Natural killer cell (primary cell): ENCODE results near the gene AP3M1. TPM values are rescaled to one million over a fixed set of nuclear protein-coding genes. Genes with fewer than 3 reads are reported as not detected.
"Not testable (repeated sequence)": the region's sequence is repeated elsewhere in the genome, so short reads cannot be mapped to it uniquely, and the experiment has no call there.

Experiments
- ATAC-seq, 3 donors: fragments of 150-1000 bp in 2 of 3; fragments of 200-7000 bp in 1 of 3; cut with Tn5 transposase; 1 replicate in 1 of 3; 2 replicates in 2 of 3; pipeline ENCODE4 v1.10.0; 2021; ENCODE audit warnings: mild to moderate bottlenecking in 2 of 3, moderate library complexity in 2 of 3
- DNase-seq, 2 donors: peaks; one replicate each; pipeline versions ENCODE4 v3.0.0 to v3.0.0-alpha.2; 2013 to 2021; ENCODE audit warnings: mixed read lengths in 1 of 2
- H3K27ac ChIP-seq: one replicate; pipeline ENCODE4 v1.5.1; 2013; ENCODE audit warnings: mild to moderate bottlenecking, low read length
- H3K27me3 ChIP-seq: one replicate; pipeline ENCODE4 v1.6.1; 2013; ENCODE audit warnings: low read length; ENCODE audit not compliant: control insufficient read depth, insufficient read depth
- H3K36me3 ChIP-seq: one replicate; pipeline ENCODE4 v1.6.1; 2013; ENCODE audit warnings: low read length; ENCODE audit not compliant: control insufficient read depth, insufficient read depth
- H3K4me1 ChIP-seq: one replicate; pipeline ENCODE4 v1.6.1; 2013; ENCODE audit warnings: low read length; ENCODE audit not compliant: control insufficient read depth, insufficient read depth
- H3K4me3 ChIP-seq: one replicate; pipeline ENCODE4 v1.5.1; 2013; ENCODE audit warnings: low read length
- H3K9me3 ChIP-seq: one replicate; pipeline ENCODE4 v1.6.1; 2013; ENCODE audit warnings: low read length; ENCODE audit not compliant: control insufficient read depth, insufficient read depth
- H3K27ac Mint-ChIP-seq, 2 donors: one replicate each; pipeline ENCODE4 v1.8.0; 2022; ENCODE audit warnings: mild to moderate bottlenecking in 2 of 2, mixed read lengths in 2 of 2, moderate library complexity in 1 of 2
- H3K27me3 Mint-ChIP-seq, 2 donors: one replicate each; pipeline ENCODE4 v1.8.0; 2022; ENCODE audit warnings: low read depth in 2 of 2, mixed read lengths in 2 of 2
- H3K36me3 Mint-ChIP-seq: one replicate; pipeline ENCODE4 v1.8.0; 2022; ENCODE audit warnings: mixed read lengths
- H3K4me1 Mint-ChIP-seq, 2 donors: one replicate each; pipeline ENCODE4 v1.8.0; 2022; ENCODE audit warnings: mixed read lengths in 2 of 2
- H3K4me3 Mint-ChIP-seq: one replicate; pipeline ENCODE4 v1.8.0; 2022; ENCODE audit warnings: mild to moderate bottlenecking, moderate library complexity, mixed read lengths
- H3K9me3 Mint-ChIP-seq, 2 donors: one replicate each; pipeline ENCODE4 v1.8.0; 2022; ENCODE audit warnings: mixed read lengths in 2 of 2
- CTCF ChIP-seq: fragments of 200-600 bp; IDR thresholded peaks from one replicate; pipeline ENCODE4 v1.8.0; 2022; ENCODE audit warnings: antibody characterized with exemption
- WGBS: methylation state at CpG from one replicate; pipeline ENCODE4 v1.1.7; 2013; ENCODE audit warnings: missing lambda C conversion rate; ENCODE audit not compliant: insufficient coverage; 5-methylcytosine and 5-hydroxymethylcytosine counted together
- intact Hi-C: fragments of 100-400 bp; cut with micrococcal nuclease; formaldehyde crosslinking; loops from one replicate; pipeline ENCODE4 v1.14.2; 2022
- total RNA-seq, 4 donors: library from RNA; stranded (reverse); fragments of 120-200 nt in 1 of 4; gene quantifications; one replicate each; pipeline versions ENCODE4 v1.2.3 to v1.2.4, GENCODE V29; 2013 to 2022

The AP3M1 gene
- total RNA-seq, 3 donors from 2014 or later (not counting 1 experiment from before 2014, with no cell fraction given): 40.6 to 48.8 (median 41.5) TPM

- no peak for TF ChIP-seq CTCF
- ATAC-seq (no peak), DNase-seq (no peak)
- no peak overlapping the region for H3K4me3 ChIP-seq
- intact Hi-C loops: no loop called here
- WGBS: 80% methylated on average over 1 of the region's 2 CpGs
- no peaks in the 10 kb centered on the region for H3K27me3 Mint-ChIP-seq
- no peaks in the 10 kb centered on the region for H3K27me3 ChIP-seq
- peaks cover 6% of the 10 kb centered on the region for H3K36me3 ChIP-seq
- no peak overlapping the region for H3K4me3 Mint-ChIP-seq
- no peaks in the 10 kb centered on the region for H3K9me3 ChIP-seq
- no peak overlapping the region for H3K27ac ChIP-seq
- peaks cover 23 to 27% of the 10 kb centered on the region in 2 donors for H3K4me1 Mint-ChIP-seq
- H3K4me1 ChIP-seq: peaks cover 11% of the 10 kb centered on the region
- no peaks in the 10 kb centered on the region for H3K9me3 Mint-ChIP-seq
- no peak overlapping the region for H3K27ac Mint-ChIP-seq
- H3K36me3 Mint-ChIP-seq: no peaks in the 10 kb centered on the region
These were observed 5.5 kb downstream of the AP3M1 start for GRCh38 chr10:74145133-74145532.

- DNase-seq (no peak), ATAC-seq (no peak)
- no CpG with 5 or more reads among the region's 2 CpGs for whole genome bisulfite sequencing
- no peaks in the 10 kb centered on the region for H3K9me3 ChIP-seq
- Mint-ChIP-seq H3K27ac (no peak overlapping the region), H3K4me1 (peaks cover 8 to 11% of the 10 kb centered on the region in 2 donors), H3K36me3 (peaks cover 20% of the 10 kb centered on the region), H3K9me3 (no peaks in the 10 kb centered on the region), H3K27me3 (no peaks in the 10 kb centered on the region), H3K4me3 (no peak overlapping the region)
- H3K4me1 ChIP-seq: no peaks in the 10 kb centered on the region
- TF ChIP-seq CTCF: no peak
- H3K36me3 ChIP-seq: peaks cover 29% of the 10 kb centered on the region
- no peak overlapping the region for H3K4me3 ChIP-seq
- no peaks in the 10 kb centered on the region for H3K27me3 ChIP-seq
- H3K27ac ChIP-seq: no peak overlapping the region
- intact Hi-C loops: no loop called here
These were observed 10.1 kb downstream of the AP3M1 start for GRCh38 chr10:74140553-74140952.

- 97% methylated on average over 18 of the region's 18 CpGs for WGBS
- no peak for TF ChIP-seq CTCF
- Mint-ChIP-seq H3K4me3 (no peak overlapping the region), H3K27me3 (no peaks in the 10 kb centered on the region), H3K4me1 (peaks cover 5 to 8% of the 10 kb centered on the region in 2 donors), H3K9me3 (no peaks in the 10 kb centered on the region), H3K36me3 (peaks cover 25% of the 10 kb centered on the region), H3K27ac (no peak overlapping the region)
- H3K9me3 ChIP-seq: no peaks in the 10 kb centered on the region
- no peak overlapping the region for H3K4me3 ChIP-seq
- no peak for DNase-seq
- no peaks in the 10 kb centered on the region for H3K27me3 ChIP-seq
- H3K27ac ChIP-seq: no peak overlapping the region
- intact Hi-C loops: no loop called here
- H3K36me3 ChIP-seq: peaks cover 32% of the 10 kb centered on the region
- H3K4me1 ChIP-seq: no peaks in the 10 kb centered on the region
- ATAC-seq: no peak
These were observed 10.6 kb downstream of the AP3M1 start for GRCh38 chr10:74139981-74140380.

- H3K36me3 ChIP-seq: peaks cover 44% of the 10 kb centered on the region
- H3K27me3 Mint-ChIP-seq, H3K4me3 ChIP-seq, H3K4me3 Mint-ChIP-seq, H3K4me1 ChIP-seq, intact Hi-C loops, H3K27ac Mint-ChIP-seq, ATAC-seq, H3K9me3 ChIP-seq, H3K27me3 ChIP-seq, DNase-seq, H3K27ac ChIP-seq, H3K9me3 Mint-ChIP-seq, H3K4me1 Mint-ChIP-seq: not testable (repeated sequence)
- H3K36me3 Mint-ChIP-seq: peaks cover 36% of the 10 kb centered on the region
- 98% methylated on average over 5 of the region's 5 CpGs for WGBS
These were observed 12.0 kb downstream of the AP3M1 start for GRCh38 chr10:74138596-74138995.
